Stimulated activated CD4-positive, alpha-beta T cell treated with anti-CD3 and anti-CD28 coated beads, Interleukin-15, amount 100 ng/mL, for 24 hours (primary cell): ENCODE results near the gene MTTP.

Experiments used
- DNase-seq: peaks from one replicate; pipeline ENCODE4 v3.0.0-alpha.2; 2020

The MTTP gene

GRCh38 chr4:99642725-99643489 is 68.3 kb downstream of the MTTP start:
- DNase-seq, result no peak

- DNase-seq, result no peak
Observed at GRCh38 chr4:99644453-99644852, 69.8 kb downstream of the MTTP start.

DNA sequence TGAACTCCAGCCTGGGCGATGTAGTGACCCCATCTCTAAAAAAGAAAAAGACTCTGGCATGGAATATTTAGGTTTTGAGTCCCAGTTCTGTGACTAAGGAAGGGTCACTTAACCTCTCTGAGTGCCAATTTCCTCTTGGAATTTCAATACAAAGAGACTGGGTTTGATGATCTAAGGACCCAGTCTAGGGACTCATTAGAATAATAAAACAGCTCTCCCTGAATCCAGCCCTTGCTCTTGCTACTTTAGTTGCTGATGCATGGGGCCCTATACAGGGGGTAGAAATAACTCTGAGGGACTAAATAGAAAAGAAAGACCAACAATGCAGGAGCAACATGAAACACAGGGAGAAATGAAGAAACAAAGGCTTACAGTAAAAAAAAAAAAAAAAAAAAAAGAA is 70.4 kb downstream of the MTTP start:
- no peak for DNase-seq

DNA sequence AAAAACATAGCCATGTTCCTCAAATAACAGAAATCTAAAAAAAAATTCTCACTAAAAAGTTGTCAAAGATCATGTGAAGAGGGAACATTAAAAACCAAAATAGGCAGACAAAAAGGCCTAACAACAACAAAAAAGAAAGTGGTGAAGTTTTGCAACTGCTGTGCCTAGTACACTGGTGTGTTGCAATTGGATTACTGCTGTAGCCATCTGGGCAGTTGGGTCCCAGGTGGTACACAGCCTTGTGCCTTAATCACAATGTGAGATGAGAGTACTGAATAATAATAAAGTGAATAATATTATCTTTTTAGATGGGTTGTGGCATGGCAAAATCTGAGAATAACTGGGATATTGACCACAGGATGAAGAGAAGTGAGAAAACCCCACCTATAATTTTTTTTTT is 71.0 kb downstream of the MTTP start:
- DNase-seq, result no peak

GRCh38 chr4:99647071-99647470 is 72.4 kb downstream of the MTTP start:
- no peak for DNase-seq

DNA sequence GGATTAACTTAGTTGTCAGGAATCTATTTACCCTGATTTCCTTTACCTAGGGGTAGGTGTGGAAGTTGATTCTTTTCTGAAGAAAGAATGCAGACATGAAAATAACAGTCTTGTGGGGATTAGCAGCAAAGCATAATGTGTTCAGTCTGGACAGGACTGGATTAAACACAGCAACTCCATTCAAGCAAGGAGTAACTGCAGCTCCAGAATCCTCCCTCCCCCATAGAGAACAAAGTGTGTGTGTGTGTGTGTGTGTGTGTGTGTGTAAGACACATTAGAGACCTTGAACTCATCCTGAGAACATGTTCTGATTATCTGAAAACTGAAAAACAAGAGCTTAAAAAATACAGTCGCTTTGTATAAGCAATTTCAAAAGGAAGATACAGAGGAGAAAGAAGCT is 73.7 kb downstream of the MTTP start:
- DNase-seq, result no peak

DNA sequence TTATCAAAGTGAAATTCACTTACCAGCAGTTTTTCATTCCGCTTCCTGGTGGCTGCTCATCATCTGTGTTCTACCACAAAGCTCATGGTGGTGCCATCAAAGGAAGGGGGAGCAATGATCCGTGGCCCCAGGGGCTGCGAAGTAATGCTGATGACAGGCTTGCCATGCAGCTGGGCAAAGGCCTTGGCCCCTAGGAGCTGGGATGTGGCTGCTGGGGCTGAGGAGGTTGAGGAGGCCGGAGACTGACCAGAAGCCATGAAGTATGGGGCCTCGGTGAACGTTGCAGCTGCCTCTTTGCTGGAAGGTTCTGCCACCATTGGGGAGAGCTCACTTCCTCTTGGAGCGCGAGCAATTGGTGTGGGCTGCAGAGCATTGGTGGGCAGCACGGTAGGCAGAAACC is 74.6 kb downstream of the MTTP start:
- DNase-seq, result no peak

DNA sequence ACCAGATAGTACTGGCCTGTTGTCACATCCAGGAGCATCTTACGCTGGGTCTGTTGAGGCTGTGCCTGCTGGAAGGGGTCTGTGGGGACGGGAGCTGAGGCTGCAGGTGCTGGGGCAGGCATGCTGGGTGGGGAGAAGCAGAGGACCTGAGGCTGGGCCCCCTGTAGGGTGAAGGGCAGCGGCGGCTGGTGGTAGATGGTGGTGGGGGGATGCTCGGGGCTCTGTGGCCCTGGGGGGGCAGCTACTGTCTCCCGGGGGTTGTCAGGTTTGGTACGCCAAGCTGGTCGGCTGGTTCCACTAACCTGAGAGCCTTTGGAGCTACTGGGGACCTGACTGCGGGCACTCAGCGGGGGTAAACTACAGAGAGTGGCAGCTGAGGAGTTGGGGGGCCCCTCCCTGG is 75.2 kb downstream of the MTTP start:
- no peak for DNase-seq

- no peak for DNase-seq
Observed at GRCh38 chr4:99651016-99651769, 76.6 kb downstream of the MTTP start.

GRCh38 chr4:99651811-99652485 is 77.3 kb downstream of the MTTP start:
- DNase-seq, result no peak

DNA sequence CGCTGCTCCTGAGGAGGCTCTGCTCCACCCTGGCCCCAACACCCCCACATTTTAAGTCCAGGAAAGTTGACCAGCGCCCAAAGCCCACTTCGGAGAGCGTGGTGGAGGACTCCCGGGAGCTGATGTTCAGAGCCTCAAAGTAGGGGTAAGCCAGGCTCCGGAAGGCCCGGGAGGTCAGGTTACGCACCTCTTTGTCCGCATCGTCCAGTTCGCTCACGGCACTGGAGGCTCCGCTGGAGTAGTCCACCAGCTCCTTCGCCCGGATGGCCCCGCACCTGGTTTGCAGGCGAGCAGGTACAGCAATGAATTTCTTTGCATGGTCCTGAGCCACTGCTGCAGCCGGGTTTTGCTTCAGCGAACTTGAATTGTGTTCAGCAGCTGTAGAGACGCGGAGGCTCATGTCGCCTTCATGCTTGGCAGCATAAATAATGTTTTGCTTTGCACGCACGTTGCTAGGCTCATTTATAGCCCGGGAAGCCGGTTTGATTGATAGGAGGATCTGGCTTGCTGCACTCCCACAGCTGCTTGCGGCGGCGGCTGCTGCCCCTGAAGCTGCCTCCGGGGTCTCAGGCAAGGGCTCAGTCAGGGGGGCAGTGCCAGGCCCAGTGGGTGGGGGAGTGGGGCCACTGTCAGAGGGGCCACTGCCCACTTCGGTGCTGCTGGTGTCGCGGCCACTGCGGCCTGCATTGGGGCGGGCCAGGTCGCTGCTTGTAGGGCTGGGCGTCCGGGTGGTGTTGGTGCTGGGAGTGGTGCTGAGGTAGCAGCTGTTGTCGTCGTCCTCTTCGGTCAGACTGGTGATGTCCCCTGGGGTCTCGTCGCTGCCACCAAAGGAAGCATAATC is 78.2 kb downstream of the MTTP start:
- no peak for DNase-seq

DNA sequence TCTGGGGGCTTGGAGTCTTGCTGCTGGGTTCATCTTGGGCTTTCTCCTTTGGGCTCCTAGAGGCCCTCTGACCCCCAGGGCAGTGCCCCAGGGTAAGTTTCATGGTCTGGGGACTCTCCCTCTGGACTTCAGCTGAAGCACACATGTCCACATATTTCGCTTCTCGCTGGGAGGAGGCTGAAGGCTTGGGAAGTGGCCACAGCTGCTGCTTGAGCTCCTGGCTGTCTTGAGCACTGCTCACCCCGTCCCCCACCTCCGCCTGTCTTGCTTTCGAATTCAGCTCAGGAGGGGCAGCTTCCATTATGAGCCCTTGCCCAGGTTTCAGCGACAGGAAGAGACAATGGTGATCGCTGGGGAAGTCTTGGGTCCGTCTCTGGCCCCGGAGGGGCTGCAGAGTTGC is 79.3 kb downstream of the MTTP start:
- no peak for DNase-seq

- no peak for DNase-seq
Observed at GRCh38 chr4:99654361-99654761, 79.7 kb downstream of the MTTP start.

DNA sequence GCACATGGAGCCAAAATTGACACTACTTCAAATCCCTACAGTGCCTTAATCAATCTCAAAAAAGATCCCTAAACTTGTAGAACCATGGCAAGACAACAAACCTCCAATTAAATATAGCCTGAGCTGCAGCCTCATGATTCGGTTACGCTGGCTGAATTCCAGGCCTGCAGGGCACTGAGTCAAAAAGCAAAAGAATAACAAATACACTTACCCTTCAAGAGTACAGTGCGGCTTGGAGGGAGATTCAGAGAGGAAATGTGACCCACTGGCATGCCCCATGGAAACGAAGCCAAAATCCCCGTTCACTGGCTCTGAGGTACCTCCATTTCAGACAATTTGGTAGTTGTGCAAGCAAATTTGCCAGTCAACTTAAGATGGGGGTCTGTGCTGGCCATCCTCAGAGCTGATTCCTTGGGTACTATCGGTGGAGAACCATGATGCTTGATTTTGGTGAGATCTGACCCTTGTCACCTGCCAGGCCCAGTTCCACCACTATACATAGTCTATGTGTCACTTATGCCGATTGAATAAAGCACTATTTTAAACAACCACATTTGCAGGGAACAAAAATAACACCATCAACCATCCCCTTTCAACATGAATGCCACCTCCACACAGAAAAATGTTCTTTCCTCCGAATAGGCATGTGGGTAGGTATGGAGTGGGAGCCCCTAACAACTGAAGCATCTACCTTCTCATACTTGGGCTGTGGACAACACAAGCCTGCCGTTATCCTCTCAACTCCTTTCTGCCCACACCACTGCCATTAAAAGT is 80.9 kb downstream of the MTTP start:
- DNase-seq, result no peak

GRCh38 chr4:99657798-99658197 is 83.2 kb downstream of the MTTP start, which contains the start of gene C4orf54:
Gene C4orf54 (minus strand): TSS chr4:99657828. CDS start chr4:99654648, 3,180 bp downstream.
- no peak for DNase-seq

DNA sequence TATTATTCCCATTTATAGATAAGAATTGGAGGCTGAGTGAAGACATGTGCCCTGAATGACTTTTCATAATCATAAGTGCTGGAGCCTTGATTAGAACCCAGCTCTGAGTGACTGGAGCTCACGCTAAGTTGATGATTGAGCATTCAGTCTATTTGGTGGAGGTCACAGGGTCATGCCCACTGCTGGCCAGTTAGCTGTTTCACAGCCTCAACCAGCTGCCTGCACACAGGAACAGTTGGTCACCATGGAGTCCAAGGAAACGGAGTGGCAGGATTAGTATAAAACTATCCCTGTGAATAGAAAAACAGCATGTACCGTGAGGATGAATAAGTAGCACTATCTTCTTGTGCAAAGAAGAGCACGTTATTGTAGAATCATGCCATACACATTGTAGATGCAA is 84.0 kb downstream of the MTTP start:
- no peak for DNase-seq

DNA sequence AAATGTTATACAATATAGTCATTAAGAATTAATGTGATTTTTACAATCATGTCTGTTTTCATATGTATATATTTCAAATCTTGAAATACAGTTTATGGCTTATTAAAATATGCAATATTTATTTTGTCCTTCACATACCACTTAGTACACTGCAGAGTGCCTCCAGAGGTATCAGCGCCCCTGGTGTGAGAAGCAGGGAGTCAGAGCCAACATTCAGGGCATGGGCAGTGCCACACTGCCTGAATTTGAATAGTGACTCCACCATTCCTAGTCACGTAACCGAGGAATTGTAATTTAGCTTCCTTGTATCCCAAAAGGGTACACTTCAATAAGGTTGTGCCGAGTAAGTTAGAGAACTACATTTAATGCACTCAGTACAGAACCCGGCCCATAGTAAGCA is 87.3 kb downstream of the MTTP start:
- DNase-seq, result no peak

- no peak for DNase-seq
Observed at GRCh38 chr4:99664716-99665115, 90.1 kb downstream of the MTTP start.

DNA sequence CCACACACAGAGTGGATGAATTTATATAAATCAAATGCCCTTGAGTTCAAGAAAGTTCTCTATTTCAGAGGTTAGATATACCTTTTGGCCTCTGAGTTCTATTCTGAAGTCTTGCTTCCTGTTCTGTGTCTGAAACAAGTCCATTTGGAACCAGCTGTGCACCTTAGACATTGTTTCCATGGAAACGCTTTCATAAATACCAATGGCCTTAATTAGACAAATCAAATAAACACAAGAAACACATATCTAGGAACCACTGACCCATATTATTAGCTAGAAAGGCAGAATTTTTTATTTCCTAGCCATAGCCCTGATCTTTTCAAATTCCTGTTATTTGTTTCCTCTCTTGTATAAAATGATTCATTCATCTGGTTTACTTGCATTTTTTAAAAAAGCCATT is 91.4 kb downstream of the MTTP start:
- no peak for DNase-seq

DNA sequence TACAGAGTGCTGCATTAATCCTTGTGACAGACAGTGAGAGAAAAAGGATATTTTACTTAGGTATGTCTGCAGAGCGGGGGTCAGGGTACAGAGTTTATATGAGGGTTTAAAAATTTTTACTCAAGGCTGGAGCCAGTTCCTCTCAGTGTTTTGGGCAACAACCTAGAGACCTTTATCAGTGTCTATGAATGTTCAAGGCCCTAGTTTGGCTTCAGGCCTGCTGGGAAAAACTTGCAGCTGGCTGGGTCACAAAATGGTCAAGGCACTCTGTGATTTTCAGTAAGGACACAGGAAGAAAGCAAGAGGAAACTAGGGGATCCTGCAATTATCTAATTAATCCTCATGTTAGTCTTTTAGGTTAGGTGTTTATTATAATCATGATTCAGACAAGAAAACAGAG is 93.8 kb downstream of the MTTP start:
- no peak for DNase-seq

DNA sequence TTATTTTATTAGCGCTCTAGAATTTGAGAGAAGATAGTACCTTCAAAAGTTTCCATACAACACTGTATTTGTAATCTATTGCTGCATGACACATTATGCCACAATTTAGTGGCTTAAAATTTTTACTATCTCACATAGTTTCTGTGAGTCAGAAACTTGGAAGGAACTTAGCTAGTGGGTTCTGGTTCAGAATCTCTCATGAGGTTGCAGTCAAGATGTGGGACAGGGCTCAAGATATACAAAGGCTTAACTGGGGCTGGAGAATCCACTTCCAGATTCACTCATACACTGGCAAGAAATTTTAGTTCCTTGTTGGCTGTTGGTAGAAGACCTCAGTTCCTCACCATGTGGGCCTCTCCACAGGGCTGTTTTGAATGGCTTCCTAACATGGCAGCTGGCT is 94.5 kb downstream of the MTTP start:
- no peak for DNase-seq

DNA sequence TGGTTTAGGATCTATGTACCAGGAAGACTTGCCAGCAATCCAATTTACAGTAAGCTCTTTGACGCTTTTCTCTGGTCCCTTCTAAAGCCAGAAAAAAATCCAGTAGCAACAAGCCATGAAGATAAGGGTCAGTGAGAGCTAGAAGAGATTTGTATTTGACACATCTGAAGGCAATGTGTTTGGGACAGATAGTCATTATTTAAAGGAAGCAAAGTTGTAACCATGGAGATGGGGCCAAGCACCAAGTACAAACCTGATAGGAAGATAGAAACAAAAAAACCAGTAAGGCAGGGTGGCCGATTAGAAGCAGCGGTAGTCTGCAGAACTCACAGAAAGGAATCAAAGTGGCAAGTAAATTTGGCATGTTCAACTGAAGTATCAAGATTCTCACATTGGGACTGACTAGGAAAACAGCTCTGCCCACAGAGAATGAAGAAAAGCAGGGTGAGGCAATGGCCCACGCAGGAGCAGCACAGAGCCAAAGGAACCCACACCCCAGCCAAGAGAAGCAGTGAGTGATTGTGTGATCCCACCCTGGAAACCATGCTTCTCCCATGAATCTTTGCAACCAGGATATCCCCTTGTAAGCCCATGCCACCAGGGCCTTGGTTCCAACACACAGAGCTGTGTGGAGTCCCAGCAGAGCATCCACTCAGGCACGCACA is 95.9 kb downstream of the MTTP start:
- DNase-seq, result no peak
